Measurements from ENCODE around the gene PRKAG1.

DNA sequence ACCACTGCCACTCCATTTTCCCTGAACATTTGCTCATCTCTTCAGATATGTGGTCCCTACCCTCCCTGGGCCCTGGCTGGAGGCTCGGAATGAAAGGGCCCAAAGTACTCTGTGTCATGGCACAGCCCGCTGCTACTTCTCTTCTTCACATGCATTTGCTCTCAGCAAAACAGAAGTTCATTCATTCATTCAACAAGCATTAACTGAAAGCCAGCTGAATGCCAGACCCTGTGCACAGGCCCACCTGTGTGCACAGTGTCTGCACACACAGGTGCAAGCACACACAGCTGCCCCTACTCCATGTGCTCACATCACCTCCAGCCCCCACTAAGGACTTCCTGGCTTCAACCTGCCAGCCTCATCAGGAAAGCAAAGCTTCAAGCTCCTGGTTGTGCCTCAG, 32.7 kb downstream of the PRKAG1 start:
- TF ChIP-seq, protein P1, sequence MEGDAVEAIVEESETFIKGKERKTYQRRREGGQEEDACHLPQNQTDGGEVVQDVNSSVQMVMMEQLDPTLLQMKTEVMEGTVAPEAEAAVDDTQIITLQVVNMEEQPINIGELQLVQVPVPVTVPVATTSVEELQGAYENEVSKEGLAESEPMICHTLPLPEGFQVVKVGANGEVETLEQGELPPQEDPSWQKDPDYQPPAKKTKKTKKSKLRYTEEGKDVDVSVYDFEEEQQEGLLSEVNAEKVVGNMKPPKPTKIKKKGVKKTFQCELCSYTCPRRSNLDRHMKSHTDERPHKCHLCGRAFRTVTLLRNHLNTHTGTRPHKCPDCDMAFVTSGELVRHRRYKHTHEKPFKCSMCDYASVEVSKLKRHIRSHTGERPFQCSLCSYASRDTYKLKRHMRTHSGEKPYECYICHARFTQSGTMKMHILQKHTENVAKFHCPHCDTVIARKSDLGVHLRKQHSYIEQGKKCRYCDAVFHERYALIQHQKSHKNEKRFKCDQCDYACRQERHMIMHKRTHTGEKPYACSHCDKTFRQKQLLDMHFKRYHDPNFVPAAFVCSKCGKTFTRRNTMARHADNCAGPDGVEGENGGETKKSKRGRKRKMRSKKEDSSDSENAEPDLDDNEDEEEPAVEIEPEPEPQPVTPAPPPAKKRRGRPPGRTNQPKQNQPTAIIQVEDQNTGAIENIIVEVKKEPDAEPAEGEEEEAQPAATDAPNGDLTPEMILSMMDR (IDR thresholded peaks at IDR 0.05), result no peak
- TF ChIP-seq POLR2AphosphoS5 (IDR thresholded peaks at IDR 0.05; ENCODE audit: insufficient read depth in 1 of 2, low read depth in 1 of 2), result no peak

All from vagina (tissue), 2 donors.